H1 (cell line): Measurements from ENCODE around the gene GNB1L. TPM values are rescaled to one million over a fixed set of nuclear protein-coding genes. Genes with fewer than 3 reads are reported as not detected.
A peak's percentile ranks its signal among the peaks of the same experiment; 100 is the strongest.

ENCODE experiments used
- CTCF ChIA-PET: fragments of 300-600 bp; sonication (Branson Sonifier 250); formaldehyde crosslinking; loops from one replicate; lab custom pipeline; 2021; ENCODE audit not compliant: partially characterized antibody; lab: Charles Lee
- POLR2A ChIA-PET: fragments of 300-600 bp; sonication (Branson Sonifier 250); formaldehyde crosslinking; loops from one replicate; lab custom pipeline; 2021; ENCODE audit warnings: inconsistent platforms; ENCODE audit not compliant: partially characterized antibody; lab: Charles Lee
- DNase-seq, 2 experiments: peaks; one replicate each; pipeline versions ENCODE4 v3.0.0 to v3.0.0-alpha.2; 2010 to 2022; ENCODE audit warnings: low spot score in 2 of 2, low read depth in 1 of 2, mixed read lengths in 1 of 2
- FAIRE-seq: peaks from 2 replicates; lab custom pipeline; 2011; peaks lifted over from hg19 to GRCh38; lab: Jason Lieb, UNC
- H2AFZ ChIP-seq: 2 replicates; pipeline ENCODE4 v1.8.1; 2012; ENCODE audit warnings: low read length, inconsistent platforms
- H2AK5ac ChIP-seq: 2 replicates; pipeline ENCODE4 v1.6.1; 2013; ENCODE audit warnings: low read depth, low read length
- H2BK120ac ChIP-seq: replicated peaks from 2 replicates; pipeline ENCODE3; 2013; ENCODE audit warnings: low read depth, low read length, inconsistent platforms
- H2BK12ac ChIP-seq: 2 replicates; pipeline ENCODE4 v1.6.1; 2013; ENCODE audit warnings: low read depth, low read length
- H2BK15ac ChIP-seq: 2 replicates; pipeline ENCODE4 v1.6.1; 2013; ENCODE audit warnings: low read length
- H2BK20ac ChIP-seq: 2 replicates; pipeline ENCODE4 v1.6.1; 2013; ENCODE audit warnings: low read length
- H2BK5ac ChIP-seq: 2 replicates; pipeline ENCODE4 v1.6.1; 2013; ENCODE audit warnings: low read depth, low read length
- H3K14ac ChIP-seq: 2 replicates; pipeline ENCODE4 v1.6.1; 2013; ENCODE audit warnings: inconsistent platforms; ENCODE audit not compliant: insufficient read length
- H3K18ac ChIP-seq: 2 replicates; pipeline ENCODE4 v1.6.1; 2013; ENCODE audit warnings: low read length; ENCODE audit errors: extremely low read depth
- H3K23ac ChIP-seq: 2 replicates; pipeline ENCODE4 v1.6.1; 2013; ENCODE audit warnings: inconsistent platforms; ENCODE audit not compliant: insufficient read length
- H3K23me2 ChIP-seq: 2 replicates; pipeline ENCODE4 v1.6.1; 2013; ENCODE audit warnings: low read depth, low read length
- H3K27ac ChIP-seq: 2 replicates; pipeline ENCODE4 v1.6.1; 2011; ENCODE audit warnings: low read depth, low read length, inconsistent platforms
- H3K27me3 ChIP-seq, 4 experiments: replicated peaks in 1 of 4; 1 replicate in 1 of 4; 2 replicates in 3 of 4; pipeline versions ENCODE4 v1.6.1 to v1.8.1; 2011 to 2013; ENCODE audit warnings: low read length in 3 of 4, mild to moderate bottlenecking in 3 of 4, inconsistent platforms in 2 of 4, mixed read lengths in 2 of 4, moderate library complexity in 1 of 4; ENCODE audit not compliant: control insufficient read depth in 3 of 4, insufficient read depth in 3 of 4; ENCODE audit errors: extremely low read depth in 1 of 4
- H3K36me3 ChIP-seq, 4 experiments: 2 replicates each; pipeline versions ENCODE4 v1.6.1 to v1.8.1; 2011 to 2013; ENCODE audit warnings: mild to moderate bottlenecking in 4 of 4, low read length in 3 of 4, moderate library complexity in 2 of 4, control low read depth in 1 of 4, inconsistent platforms in 1 of 4; ENCODE audit not compliant: insufficient read depth in 4 of 4, control insufficient read depth in 2 of 4
- H3K4ac ChIP-seq: replicated peaks from 2 replicates; pipeline ENCODE3; 2013; ENCODE audit warnings: low read length, low read depth, mixed read lengths, inconsistent platforms; ENCODE audit not compliant: insufficient read length
- H3K4me1 ChIP-seq, 4 experiments: replicated peaks in 1 of 4; 1 replicate in 1 of 4; 2 replicates in 3 of 4; pipeline versions ENCODE4 v1.6.1 to v1.8.1; 2011 to 2013; ENCODE audit warnings: low read length in 3 of 4, inconsistent platforms in 2 of 4, mixed read lengths in 1 of 4; ENCODE audit not compliant: insufficient read depth in 4 of 4, control insufficient read depth in 3 of 4
- H3K4me2 ChIP-seq, 2 experiments: 2 replicates each; pipeline versions ENCODE4 v1.6.1 to v1.8.1; 2011 to 2013; ENCODE audit warnings: low read depth in 2 of 2, low read length in 2 of 2, control low read depth in 1 of 2, inconsistent platforms in 1 of 2, mild to moderate bottlenecking in 1 of 2; ENCODE audit not compliant: insufficient read depth in 1 of 2
- H3K4me3 ChIP-seq, 4 experiments: fragments of 200-600, 300-600 bp in 1 of 4; sonication (generic), shearing (Covaris generic), sonication (Bioruptor Twin) in 1 of 4; 2 replicates each; pipeline versions ENCODE4 v1.5.1 to v1.8.1; 2011 to 2016; ENCODE audit warnings: low read length in 4 of 4, low read depth in 3 of 4, control low read depth in 2 of 4, inconsistent platforms in 2 of 4, mild to moderate bottlenecking in 2 of 4, mixed read lengths in 1 of 4, moderate library complexity in 1 of 4; ENCODE audit not compliant: insufficient read depth in 2 of 4; ENCODE audit errors: extremely low read depth in 1 of 4
- H3K56ac ChIP-seq: replicated peaks from 2 replicates; pipeline ENCODE3; 2013; ENCODE audit warnings: low read depth, mild to moderate bottlenecking, mixed read lengths, low read length, inconsistent platforms; ENCODE audit not compliant: insufficient read length
- H3K79me1 ChIP-seq: 2 replicates; pipeline ENCODE4 v1.6.1; 2013; ENCODE audit warnings: low read depth, low read length, control low read depth
- H3K79me2 ChIP-seq, 2 experiments: 2 replicates each; pipeline versions ENCODE4 v1.6.1 to v1.8.1; 2012 to 2013; ENCODE audit warnings: low read length in 2 of 2, mild to moderate bottlenecking in 2 of 2, inconsistent platforms in 1 of 2; ENCODE audit not compliant: insufficient read depth in 2 of 2, control insufficient read depth in 1 of 2
- H3K9ac ChIP-seq, 4 experiments: replicated peaks in 1 of 4; 1 replicate in 1 of 4; 2 replicates in 3 of 4; pipeline versions ENCODE4 v1.6.1 to v1.8.1; 2011 to 2013; ENCODE audit warnings: low read depth in 3 of 4, low read length in 3 of 4, control low read depth in 2 of 4, mild to moderate bottlenecking in 2 of 4, moderate library complexity in 2 of 4, inconsistent platforms in 1 of 4; ENCODE audit errors: extremely low read depth in 1 of 4
- H3K9me3 ChIP-seq, 2 experiments: 2 replicates each; pipeline versions ENCODE4 v1.6.1 to v1.8.1; 2012 to 2013; ENCODE audit warnings: mild to moderate bottlenecking in 2 of 2, moderate library complexity in 2 of 2, control low read depth in 1 of 2, inconsistent platforms in 1 of 2, low read depth in 1 of 2, low read length in 1 of 2, mixed read lengths in 1 of 2; ENCODE audit not compliant: insufficient read depth in 2 of 2
- H4K20me1 ChIP-seq, 2 experiments: replicated peaks in 1 of 2; 2 replicates each; pipeline versions ENCODE3 to v1.8.1; 2011 to 2013; ENCODE audit warnings: inconsistent platforms in 2 of 2, low read length in 2 of 2, mild to moderate bottlenecking in 1 of 2; ENCODE audit not compliant: insufficient read depth in 2 of 2, control insufficient read depth in 1 of 2
- H4K5ac ChIP-seq: 2 replicates; pipeline ENCODE4 v1.6.1; 2013; ENCODE audit warnings: low read length, low read depth, mixed read lengths, inconsistent platforms; ENCODE audit not compliant: insufficient read length
- H4K8ac ChIP-seq: 2 replicates; pipeline ENCODE4 v1.8.0; 2013; ENCODE audit warnings: mild to moderate bottlenecking, moderate library complexity, low read length, inconsistent platforms; ENCODE audit not compliant: insufficient read depth; ENCODE audit errors: extremely low read depth
- H4K91ac ChIP-seq: replicated peaks from 2 replicates; pipeline ENCODE3; 2013; ENCODE audit warnings: low read length, mixed read lengths, inconsistent platforms; ENCODE audit not compliant: insufficient read length
- ATF3 ChIP-seq: IDR thresholded peaks from 2 replicates; pipeline ENCODE4 v1.6.1; 2011; ENCODE audit warnings: low read depth, mild to moderate bottlenecking, low read length; ENCODE audit not compliant: insufficient read depth
- TEAD4 ChIP-seq: IDR thresholded peaks from 2 replicates; pipeline ENCODE4 v1.6.1; 2012; ENCODE audit warnings: low read depth, low read length, inconsistent platforms, mixed read lengths
- WGBS, 2 experiments: shearing (Covaris generic) in 1 of 2; methylation state at CpG; one replicate each; pipeline versions ENCODE4 v1.1.6 to v1.1.7; 2013 to 2015; ENCODE audit warnings: low lambda C conversion rate in 2 of 2, mixed read lengths in 2 of 2, inconsistent platforms in 1 of 2, low coverage in 1 of 2, missing lambda C conversion rate in 1 of 2; ENCODE audit not compliant: insufficient replicate concordance in 2 of 2, insufficient coverage in 1 of 2, insufficient read length in 1 of 2; ENCODE audit errors: extremely low coverage in 1 of 2, missing lambda C conversion rate in 1 of 2; 5-methylcytosine and 5-hydroxymethylcytosine counted together
- polyA plus RNA-seq, 7 experiments: library from polyadenylated mRNA; depleted of rRNA in 3 of 7; stranded (reverse) in 5 of 7; unstranded in 2 of 7; fragments of >200 nt in 5 of 7; fragments of 200-250 nt in 2 of 7; gene quantifications; 1 replicate in 5 of 7; 2 replicates in 1 of 7; 4 replicates in 1 of 7; pipeline versions ENCODE4 v1.2.1 to v1.2.3, GENCODE V29; 2011 to 2013; ENCODE audit warnings: missing spikeins in 2 of 7, mixed read lengths in 2 of 7
- total RNA-seq: library from RNA; stranded (reverse); fragmentation: NEBNext Ultra II Directional; extraction: Animal tissue kit (Norgen Biotek cat#: 25700); gene quantifications from 2 replicates; pipeline ENCODE4 v1.2.1, GENCODE V29; 2021

Gene GNB1L
- total and polyA plus RNA-seq, 2 of the 8 experiments (the other 6 are each of a cell fraction or from before 2014, with no cell fraction given): 14.0 to 15.6 TPM

- POLR2A ChIA-PET: interaction anchor here (1.0 kb wide), 2 partner anchors 15 to 140 kb away, joined by 3 read pairs; no protein-coding TSS in a partner anchor
- no peak overlapping the region for H3K23ac ChIP-seq
- peak overlapping the region; percentile 75; the same call in 1 of the 2 replicates for H2BK12ac ChIP-seq
- no peaks in the 10 kb centered on the region for H4K20me1 ChIP-seq
- no peaks in the 10 kb centered on the region for H3K79me1 ChIP-seq
- WGBS, 2 experiments: 90% methylated on average over 16 of the region's 17 CpGs; no CpG with 5 or more reads in 1 of the 2 experiments
- no peak overlapping the region for H2AFZ ChIP-seq
- H3K27ac ChIP-seq: no peak overlapping the region
- H3K4me2 ChIP-seq: no peak overlapping the region
- peaks cover 0 to 2% (median 0%) of the 10 kb centered on the region in 4 experiments; a peak in 3 of 7 replicates for H3K27me3 ChIP-seq
- no peak for DNase-seq
- H3K9me3 ChIP-seq: no peaks in the 10 kb centered on the region
- H2BK5ac ChIP-seq: no peak overlapping the region
- peak overlapping the region; percentile 76 for H4K91ac ChIP-seq
- CTCF ChIA-PET: interaction anchor here (0.9 to 9.5 kb wide), 5 partner anchors 10 to 208 kb away, joined by 3 to 69 read pairs (median 9); no protein-coding TSS in a partner anchor
- H3K9ac ChIP-seq: no peak overlapping the region
- H3K4me1 ChIP-seq: peaks cover 7 to 20% (median 18%) of the 10 kb centered on the region in 4 experiments
- no peak overlapping the region for H2AK5ac ChIP-seq
- no peak overlapping the region; the same call in 1 of the 2 replicates for H2BK20ac ChIP-seq
- H3K36me3 ChIP-seq: no peaks in the 10 kb centered on the region
- H3K4ac ChIP-seq: no peak overlapping the region
- no peak overlapping the region for H3K14ac ChIP-seq
- H3K79me2 ChIP-seq: no peaks in the 10 kb centered on the region
- no peak overlapping the region for H3K18ac ChIP-seq
- no peak overlapping the region for H4K8ac ChIP-seq
- peak overlapping the region; percentile 46; the same call in 1 of the 2 replicates for H2BK15ac ChIP-seq
- no peak overlapping the region for H2BK120ac ChIP-seq
- H3K23me2 ChIP-seq: no peaks in the 10 kb centered on the region
- H4K5ac ChIP-seq: no peak overlapping the region
- no peak overlapping the region for H3K4me3 ChIP-seq
- no peak overlapping the region for H3K56ac ChIP-seq
- FAIRE-seq: no peak
- TF ChIP-seq TEAD4 (no peak), ATF3 (no peak)
These were observed 33.6 kb upstream of the GNB1L start for GRCh38 chr22:19888131-19888746.
